Psoas muscle (tissue), 8 donors: ENCODE data around the gene MXD1. TPM values are rescaled to one million over a fixed set of nuclear protein-coding genes. Genes with fewer than 3 reads are reported as not detected.

Experiments
- ATAC-seq, 4 donors: fragments of 200-7000 bp; cut with Tn5 transposase; one replicate each; pipeline ENCODE4 v1.9.1; 2020; ENCODE audit warnings: moderate library complexity in 3 of 4, mild to moderate bottlenecking in 2 of 4
- DNase-seq, 2 donors: peaks; one replicate each; pipeline ENCODE4 v3.0.0-alpha.2; 2020
- H3K27ac ChIP-seq: fragments of 200-600 bp; one replicate; pipeline ENCODE4 v1.8.0; 2022
- H3K27me3 ChIP-seq, 3 donors: fragments of 200-600 bp in 1 of 3; one replicate each; pipeline versions ENCODE4 v1.6.1 to v1.8.0; 2013 to 2022; ENCODE audit warnings: low read length in 2 of 3, mild to moderate bottlenecking in 2 of 3, moderate library complexity in 1 of 3; ENCODE audit not compliant: insufficient read depth in 3 of 3
- H3K36me3 ChIP-seq, 2 donors: fragments of 200-600 bp in 1 of 2; one replicate each; pipeline versions ENCODE4 v1.6.1 to v1.8.0; 2013 to 2022; ENCODE audit warnings: low read depth in 1 of 2, mild to moderate bottlenecking in 1 of 2, moderate library complexity in 1 of 2; ENCODE audit not compliant: insufficient read depth in 1 of 2
- H3K4me1 ChIP-seq: fragments of 200-600 bp; one replicate; pipeline ENCODE4 v1.8.0; 2022
- H3K4me3 ChIP-seq: fragments of 200-600 bp; one replicate; pipeline ENCODE4 v1.8.0; 2022; ENCODE audit warnings: mild to moderate bottlenecking
- H3K9me3 ChIP-seq: fragments of 200-600 bp; one replicate; pipeline ENCODE4 v1.8.0; 2022
- WGBS, 3 donors: extraction: QIAGEN DNeasy Blood & Tissue Kit; methylation state at CpG; one replicate each; pipeline versions ENCODE4 v1.1.6 to v1.1.7; 2013; 5-methylcytosine and 5-hydroxymethylcytosine counted together
- intact Hi-C, 2 donors: fragments of 100-400 bp; cut with DNase I; formaldehyde crosslinking; loops; one replicate each; pipeline versions ENCODE4 v1.11.0 to v1.14.2; 2022
- polyA plus RNA-seq, 3 donors: library from polyadenylated mRNA; stranded (reverse); fragments of 200-250 nt; gene quantifications; one replicate each; pipeline ENCODE4 v1.2.3, GENCODE V29; 2013
- total RNA-seq, 4 donors: library from RNA; stranded (reverse); fragmentation: NEBNext Ultra II Directional in 2 of 4; extraction: Animal tissue kit (Norgen Biotek cat#: 25700) in 2 of 4; gene quantifications; one replicate each; pipeline versions ENCODE4 v1.2.1 to v1.2.4, GENCODE V29; 2021 to 2023
- TF ChIP-seq, protein P1 (sequence below): fragments of 200-600 bp; IDR thresholded peaks from one replicate; pipeline ENCODE4 v1.8.0; 2022; ENCODE audit warnings: antibody characterized with exemption
- donor health status: healthy with polysubstance abuse.
- donor health status: DM: no; HTN: no; CAD: no; lungs with moderate emphysema.
- donor health status: Bipolar disorder and iron deficiency.
- donor health status: healthy.
- donor health status: DM: yes; HTN: yes; CAD: no.
- donor health status: DM: no; HTN: no; CAD: no.
- donor health status: DM: no; HTN: no; CAD: no.
- donor health status: DM: yes; HTN: yes; CAD: no.

Gene MXD1
- total and polyA plus RNA-seq, 7 donors = 2.8 to 11.9 (median 6.4) TPM

DNA sequence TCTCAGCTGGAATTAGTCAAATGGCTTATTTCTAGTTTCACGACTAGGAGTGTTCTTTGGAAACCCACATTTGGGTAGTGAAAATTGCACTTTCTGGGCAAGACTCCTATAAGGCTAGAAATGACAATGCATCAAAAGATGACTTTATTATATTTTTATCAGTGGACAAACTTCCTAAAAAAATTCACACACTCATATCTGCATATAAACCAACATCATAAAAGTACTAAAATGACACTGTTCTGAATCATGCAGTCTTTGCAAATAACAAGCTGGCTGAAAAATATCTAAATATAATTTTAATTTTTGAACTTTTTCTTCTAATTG lies 17.6 kb downstream of the MXD1 start:
- Histone ChIP-seq H3K4me1 (peaks cover 18% of the 10 kb centered on the region), H3K27ac (no peak overlapping the region), H3K4me3 (no peak overlapping the region), H3K27me3 (no peaks in the 10 kb centered on the region), H3K36me3 (peaks cover 6 to 69% of the 10 kb centered on the region in 2 donors), H3K9me3 (no peaks in the 10 kb centered on the region)
- intact Hi-C loops = loop anchor here in 1 of 2 donors (5.0 kb wide), 1 partner anchor 130 kb away; no protein-coding TSS in a partner anchor
- DNase-seq = no peak
- 57 to 79% (median 63%) methylated on average over 1 of the region's 1 CpG for WGBS, 3 donors
- no peak for ATAC-seq
- TF ChIP-seq, protein P1, sequence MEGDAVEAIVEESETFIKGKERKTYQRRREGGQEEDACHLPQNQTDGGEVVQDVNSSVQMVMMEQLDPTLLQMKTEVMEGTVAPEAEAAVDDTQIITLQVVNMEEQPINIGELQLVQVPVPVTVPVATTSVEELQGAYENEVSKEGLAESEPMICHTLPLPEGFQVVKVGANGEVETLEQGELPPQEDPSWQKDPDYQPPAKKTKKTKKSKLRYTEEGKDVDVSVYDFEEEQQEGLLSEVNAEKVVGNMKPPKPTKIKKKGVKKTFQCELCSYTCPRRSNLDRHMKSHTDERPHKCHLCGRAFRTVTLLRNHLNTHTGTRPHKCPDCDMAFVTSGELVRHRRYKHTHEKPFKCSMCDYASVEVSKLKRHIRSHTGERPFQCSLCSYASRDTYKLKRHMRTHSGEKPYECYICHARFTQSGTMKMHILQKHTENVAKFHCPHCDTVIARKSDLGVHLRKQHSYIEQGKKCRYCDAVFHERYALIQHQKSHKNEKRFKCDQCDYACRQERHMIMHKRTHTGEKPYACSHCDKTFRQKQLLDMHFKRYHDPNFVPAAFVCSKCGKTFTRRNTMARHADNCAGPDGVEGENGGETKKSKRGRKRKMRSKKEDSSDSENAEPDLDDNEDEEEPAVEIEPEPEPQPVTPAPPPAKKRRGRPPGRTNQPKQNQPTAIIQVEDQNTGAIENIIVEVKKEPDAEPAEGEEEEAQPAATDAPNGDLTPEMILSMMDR = no peak

DNA sequence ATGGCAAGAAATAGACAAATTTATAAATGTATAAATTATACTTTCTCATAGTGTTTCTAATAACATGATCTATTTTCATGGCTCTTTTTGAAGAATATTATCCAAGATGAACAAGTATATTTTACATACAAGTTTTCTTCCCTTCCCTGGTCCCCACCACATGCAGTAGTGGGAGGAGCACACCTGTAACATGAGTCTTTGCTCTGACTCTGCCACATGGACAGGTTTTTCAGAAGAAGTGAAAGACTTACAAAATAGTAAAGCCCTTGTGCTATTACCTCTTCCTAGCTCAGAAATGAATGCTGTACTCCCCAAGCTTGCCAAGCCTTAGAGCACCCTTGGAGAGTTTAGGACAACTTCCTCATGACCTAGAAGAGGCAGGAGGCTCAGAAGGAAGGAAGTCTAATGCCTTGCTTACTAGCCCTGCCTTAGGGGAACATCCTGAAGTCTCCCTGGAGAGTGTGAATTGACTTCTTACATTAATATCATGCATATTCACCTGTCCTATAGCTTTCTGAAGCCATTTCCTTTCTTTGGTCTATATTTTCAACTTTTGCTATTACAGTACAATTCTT lies 18.4 kb downstream of the MXD1 start:
- H3K27me3 ChIP-seq = no peaks in the 10 kb centered on the region
- ATAC-seq = peak in 2 of 4 donors; percentile 39 to 53
- no peaks in the 10 kb centered on the region for H3K9me3 ChIP-seq
- no peak overlapping the region for H3K27ac ChIP-seq
- peaks cover 6 to 74% of the 10 kb centered on the region in 2 donors for H3K36me3 ChIP-seq
- TF ChIP-seq, protein P1 = no peak
- no peak for DNase-seq
- peaks cover 18% of the 10 kb centered on the region for H3K4me1 ChIP-seq
- H3K4me3 ChIP-seq = no peak overlapping the region
- intact Hi-C loops = loop anchor here in 1 of 2 donors (5.0 kb wide), 1 partner anchor 129 kb away; no protein-coding TSS in a partner anchor

DNA sequence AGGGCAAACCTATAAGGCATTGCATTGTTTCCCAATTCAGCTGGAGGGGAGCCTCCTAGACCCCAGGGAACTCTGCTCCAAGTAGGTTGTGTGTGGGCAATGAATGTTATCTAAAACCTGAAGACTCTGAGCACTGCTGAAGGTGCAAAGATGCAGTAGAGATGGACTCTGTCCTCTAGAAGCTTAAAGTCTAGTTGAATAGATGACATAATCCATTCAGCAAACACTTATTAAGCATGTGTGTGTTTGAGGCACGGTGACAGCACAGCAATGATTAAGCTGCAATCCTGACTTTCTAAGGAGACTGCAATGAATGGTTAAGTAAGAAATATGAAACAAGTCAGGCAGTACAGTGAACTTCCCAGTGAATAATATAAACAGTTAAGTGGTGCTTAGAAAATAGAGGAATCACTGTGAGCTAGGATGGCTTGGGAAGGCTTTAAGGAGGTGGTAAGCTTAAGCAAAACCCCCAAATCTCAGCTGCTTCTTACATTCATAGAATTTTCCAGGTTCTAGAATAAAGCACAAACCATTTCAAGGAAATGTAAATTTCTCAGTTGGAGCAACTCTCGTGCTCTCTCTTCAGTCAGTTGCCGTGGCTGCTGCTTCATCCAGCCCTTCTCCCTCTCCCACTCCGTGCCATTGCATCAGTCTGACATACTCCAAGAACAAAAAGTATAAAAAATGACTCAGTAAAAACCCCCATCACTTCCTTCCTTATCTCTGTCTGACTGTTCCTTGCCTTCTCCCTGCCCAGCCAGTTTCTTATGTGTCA lies 19.1 kb downstream of the MXD1 start:
- ATAC-seq = no peak
- intact Hi-C loops = loop anchor here in 1 of 2 donors (5.0 kb wide), 1 partner anchor 128 kb away; no protein-coding TSS in a partner anchor
- no peak for DNase-seq
- TF ChIP-seq, protein P1 = no peak
- H3K4me3 ChIP-seq = no peak overlapping the region
- no peak overlapping the region for H3K27ac ChIP-seq
- 77 to 86% (median 80%) methylated on average over 4 of the region's 4 CpGs for WGBS, 3 donors
- H3K4me1 ChIP-seq = peaks cover 18% of the 10 kb centered on the region
- H3K27me3 ChIP-seq = no peaks in the 10 kb centered on the region
- H3K9me3 ChIP-seq = no peaks in the 10 kb centered on the region
- peaks cover 6 to 74% of the 10 kb centered on the region in 2 donors for H3K36me3 ChIP-seq

DNA sequence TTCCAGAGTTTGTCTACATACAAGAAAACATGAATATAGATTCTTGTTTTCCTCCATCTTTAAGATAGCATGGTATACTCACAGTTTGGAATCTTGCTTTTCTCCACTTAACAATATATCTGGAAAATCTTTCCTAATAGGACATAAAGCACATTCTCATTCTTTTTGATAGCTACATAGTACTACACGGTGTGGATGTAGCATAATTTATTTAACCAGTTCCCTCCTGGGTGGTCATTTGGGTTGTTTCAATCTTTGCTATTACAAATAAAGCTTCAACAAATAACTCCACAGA lies 19.7 kb downstream of the MXD1 start:
- no peaks in the 10 kb centered on the region for H3K9me3 ChIP-seq
- H3K27me3 ChIP-seq = no peaks in the 10 kb centered on the region
- intact Hi-C loops = loop anchor here in 1 of 2 donors (5.0 kb wide), 1 partner anchor 128 kb away; no protein-coding TSS in a partner anchor
- no peak overlapping the region for H3K4me3 ChIP-seq
- H3K27ac ChIP-seq = no peak overlapping the region
- no peak for DNase-seq
- WGBS, 3 donors = 68 to 80% (median 78%) methylated on average over 1 of the region's 1 CpG
- ATAC-seq = no peak
- H3K4me1 ChIP-seq = peaks cover 18% of the 10 kb centered on the region
- TF ChIP-seq, protein P1 = no peak
- H3K36me3 ChIP-seq = peaks cover 8 to 74% of the 10 kb centered on the region in 2 donors
